Tibial nerve (tissue), 4 donors: ENCODE results near the gene ABCB1. TPM values are rescaled to one million over a fixed set of nuclear protein-coding genes. Genes with fewer than 3 reads are reported as not detected.

ENCODE experiments used
- DNase-seq, 2 donors: peaks; one replicate each; pipeline ENCODE4 v3.0.0-alpha.2; 2019; ENCODE audit warnings: low spot score in 2 of 2
- H3K27ac ChIP-seq, 4 donors: fragments of 200-600 bp; sonication (generic) in 3 of 4; one replicate each; pipeline ENCODE4 v1.5.1; 2017 to 2019; ENCODE audit warnings: mild to moderate bottlenecking in 1 of 4
- H3K27me3 ChIP-seq, 2 donors: fragments of 200-600 bp; sonication (generic) in 1 of 2; one replicate each; pipeline versions ENCODE4 v1.5.1 to v1.6.0; 2017 to 2019
- H3K36me3 ChIP-seq, 3 donors: fragments of 200-600 bp; sonication (generic); one replicate each; pipeline ENCODE4 v1.5.1; 2018 to 2019
- H3K4me1 ChIP-seq, 4 donors: fragments of 200-600 bp; sonication (generic) in 3 of 4; one replicate each; pipeline ENCODE4 v1.5.1; 2017 to 2019
- H3K4me3 ChIP-seq, 4 donors: fragments of 200-600 bp; sonication (generic) in 3 of 4; one replicate each; pipeline ENCODE4 v1.5.1; 2017 to 2019; ENCODE audit warnings: mild to moderate bottlenecking in 1 of 4, moderate library complexity in 1 of 4
- H3K9me3 ChIP-seq, 4 donors: fragments of 200-600 bp; sonication (generic) in 3 of 4; one replicate each; pipeline ENCODE4 v1.5.1; 2017 to 2019
- EP300 ChIP-seq, 2 donors: sonication (generic); formaldehyde crosslinking; IDR thresholded peaks; one replicate each; pipeline ENCODE4 v1.6.1; 2017; ENCODE audit warnings: antibody characterized with exemption in 2 of 2, mild to moderate bottlenecking in 1 of 2
- POLR2A ChIP-seq, 2 donors: fragments of 450-650 bp; IDR thresholded peaks; one replicate each; pipeline ENCODE4 v1.6.1; 2017; ENCODE audit warnings: antibody characterized with exemption in 2 of 2, mild to moderate bottlenecking in 2 of 2, moderate library complexity in 2 of 2
- WGBS, 2 donors: methylation state at CpG; one replicate each; pipeline ENCODE4 v1.1.5; 2018; 5-methylcytosine and 5-hydroxymethylcytosine counted together
- total RNA-seq, 4 donors: library from RNA; depleted of rRNA; stranded (reverse); fragments of >200 nt; gene quantifications; one replicate each; pipeline ENCODE4 v1.1.0, GENCODE V29; 2016
- TF ChIP-seq, protein P1 (sequence below), 5 experiments: fragments of 200-600 bp in 3 of 5; fragments of 450-650 bp in 2 of 5; sonication (generic) in 3 of 5; IDR thresholded peaks; one replicate each; pipeline ENCODE4 v1.5.1; 2016 to 2019; ENCODE audit warnings: antibody characterized with exemption in 5 of 5, mild to moderate bottlenecking in 3 of 5, moderate library complexity in 2 of 5

Gene ABCB1
- total RNA-seq, 4 donors from 2014 or later, result 12.8 to 36.0 (median 22.2) TPM

DNA sequence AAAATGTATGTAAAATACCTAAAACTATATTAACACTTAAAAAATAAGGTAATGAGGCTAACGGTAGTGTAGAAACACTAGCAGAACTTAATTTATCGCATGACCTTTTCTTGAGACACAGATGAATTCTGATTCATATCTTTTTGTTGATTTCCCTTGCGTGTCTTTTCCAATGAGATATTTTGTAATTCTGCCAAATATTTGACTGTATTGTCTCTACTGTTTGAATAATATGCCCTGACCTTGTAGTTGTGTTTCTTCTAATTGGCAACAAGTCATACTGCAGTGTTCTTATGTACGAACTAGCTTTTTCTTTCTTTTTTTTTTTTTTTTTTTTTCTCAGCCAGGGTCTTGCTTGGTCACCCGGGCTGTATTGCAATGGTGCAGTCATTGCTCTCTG lies 9.2 kb upstream of the ABCB1 start:
- no peak for DNase-seq
- H3K4me3 ChIP-seq, result no peak overlapping the region
- WGBS, 2 donors, result 53 to 57% methylated on average over 5 of the region's 5 CpGs
- H3K4me1 ChIP-seq, result no peaks in the 10 kb centered on the region
- H3K9me3 ChIP-seq, result no peaks in the 10 kb centered on the region
- no peaks in the 10 kb centered on the region for H3K27me3 ChIP-seq
- no peaks in the 10 kb centered on the region for H3K36me3 ChIP-seq
- H3K27ac ChIP-seq, result no peak overlapping the region
- TF ChIP-seq POLR2A (IDR thresholded peaks at IDR 0.05) (no peak), EP300 (IDR thresholded peaks at IDR 0.05) (no peak)
- TF ChIP-seq, protein P1, sequence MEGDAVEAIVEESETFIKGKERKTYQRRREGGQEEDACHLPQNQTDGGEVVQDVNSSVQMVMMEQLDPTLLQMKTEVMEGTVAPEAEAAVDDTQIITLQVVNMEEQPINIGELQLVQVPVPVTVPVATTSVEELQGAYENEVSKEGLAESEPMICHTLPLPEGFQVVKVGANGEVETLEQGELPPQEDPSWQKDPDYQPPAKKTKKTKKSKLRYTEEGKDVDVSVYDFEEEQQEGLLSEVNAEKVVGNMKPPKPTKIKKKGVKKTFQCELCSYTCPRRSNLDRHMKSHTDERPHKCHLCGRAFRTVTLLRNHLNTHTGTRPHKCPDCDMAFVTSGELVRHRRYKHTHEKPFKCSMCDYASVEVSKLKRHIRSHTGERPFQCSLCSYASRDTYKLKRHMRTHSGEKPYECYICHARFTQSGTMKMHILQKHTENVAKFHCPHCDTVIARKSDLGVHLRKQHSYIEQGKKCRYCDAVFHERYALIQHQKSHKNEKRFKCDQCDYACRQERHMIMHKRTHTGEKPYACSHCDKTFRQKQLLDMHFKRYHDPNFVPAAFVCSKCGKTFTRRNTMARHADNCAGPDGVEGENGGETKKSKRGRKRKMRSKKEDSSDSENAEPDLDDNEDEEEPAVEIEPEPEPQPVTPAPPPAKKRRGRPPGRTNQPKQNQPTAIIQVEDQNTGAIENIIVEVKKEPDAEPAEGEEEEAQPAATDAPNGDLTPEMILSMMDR (IDR thresholded peaks at IDR 0.05), result no peak

DNA sequence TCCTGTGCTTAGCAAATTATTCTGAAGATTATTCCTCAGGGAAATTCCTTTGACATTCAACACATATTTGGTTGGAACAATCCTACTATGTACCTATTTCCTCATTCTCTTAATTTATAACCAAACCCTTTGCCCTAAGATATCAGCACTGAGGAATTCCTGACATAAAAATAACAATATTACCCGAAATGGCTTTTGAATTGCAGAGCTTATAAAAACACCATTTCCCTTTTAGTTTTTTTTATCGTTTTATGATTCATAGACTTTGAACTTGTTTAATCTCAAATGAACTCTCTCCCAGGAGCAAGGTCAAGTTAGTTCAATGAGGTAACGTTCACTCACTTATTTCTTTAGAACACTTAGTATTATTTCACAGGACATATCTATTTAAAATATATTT lies 7.7 kb upstream of the ABCB1 start:
- Histone ChIP-seq H3K27me3 (peaks cover 0 to 7% of the 10 kb centered on the region in 2 donors), H3K4me1 (no peaks in the 10 kb centered on the region), H3K4me3 (no peak overlapping the region), H3K36me3 (no peaks in the 10 kb centered on the region), H3K27ac (no peak overlapping the region), H3K9me3 (no peaks in the 10 kb centered on the region)
- TF ChIP-seq POLR2A (IDR thresholded peaks at IDR 0.05) (no peak), EP300 (IDR thresholded peaks at IDR 0.05) (no peak)
- TF ChIP-seq, protein P1 (IDR thresholded peaks at IDR 0.05), result no peak
- 25 to 31% methylated on average over 3 of the region's 3 CpGs for WGBS, 2 donors
- no peak for DNase-seq

DNA sequence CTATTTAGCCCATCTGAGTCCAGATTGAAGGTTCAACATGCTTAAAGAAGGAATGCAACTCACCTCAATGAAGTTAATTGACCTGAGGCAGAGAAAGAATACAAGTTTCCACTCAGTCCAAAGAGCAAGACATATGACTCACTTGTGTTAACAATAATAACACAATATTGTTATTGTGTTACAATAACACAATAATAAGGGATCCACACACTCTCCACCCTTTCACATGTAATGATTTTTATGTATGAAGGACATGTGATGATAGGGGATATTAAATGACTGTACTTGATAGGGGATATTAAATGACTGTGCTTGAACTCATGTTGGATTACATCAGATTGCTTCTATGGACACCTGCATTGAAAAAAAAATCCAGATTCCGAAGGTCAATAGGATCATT lies 3.6 kb upstream of the ABCB1 start:
- H3K36me3 ChIP-seq, result no peaks in the 10 kb centered on the region
- TF ChIP-seq EP300 (IDR thresholded peaks at IDR 0.05), result no peak
- peaks cover 0 to 17% (median 0%) of the 10 kb centered on the region in 4 donors for H3K4me1 ChIP-seq
- H3K4me3 ChIP-seq, result no peak overlapping the region
- 92 to 95% methylated on average over 1 of the region's 1 CpG for WGBS, 2 donors
- H3K9me3 ChIP-seq, result no peaks in the 10 kb centered on the region
- H3K27me3 ChIP-seq, result peaks cover 0 to 11% of the 10 kb centered on the region in 2 donors
- no peak for DNase-seq
- H3K27ac ChIP-seq, result no peak overlapping the region

DNA sequence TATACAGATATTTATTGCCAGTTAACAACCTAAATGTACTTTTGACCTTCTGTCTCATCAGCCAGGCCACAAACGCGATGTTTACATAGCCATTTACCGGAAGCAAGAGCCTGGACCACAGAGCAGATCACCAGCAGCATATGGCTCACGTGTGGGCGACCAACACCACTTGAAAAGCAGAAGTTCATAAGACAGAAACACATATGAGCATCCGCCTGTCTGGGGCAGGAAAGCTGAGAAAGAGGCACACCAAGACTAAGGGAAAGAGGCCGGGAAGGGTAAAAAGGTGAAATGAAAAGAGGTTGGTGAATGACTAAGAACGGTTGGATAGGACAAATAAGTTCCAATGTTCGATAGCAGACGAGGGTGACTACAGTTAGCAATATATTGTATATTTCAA lies 1.3 kb downstream of the ABCB1 start:
- H3K36me3 ChIP-seq, result no peaks in the 10 kb centered on the region
- peaks cover 0 to 11% of the 10 kb centered on the region in 2 donors for H3K27me3 ChIP-seq
- TF ChIP-seq POLR2A (IDR thresholded peaks at IDR 0.05), result no peak
- TF ChIP-seq EP300 (IDR thresholded peaks at IDR 0.05), result no peak
- TF ChIP-seq, protein P1 (IDR thresholded peaks at IDR 0.05), result no peak
- peak overlapping the region in 2 of 4 donors; percentile 46 to 52 for H3K4me3 ChIP-seq
- H3K9me3 ChIP-seq, result no peaks in the 10 kb centered on the region
- no peak for DNase-seq
- 60 to 64% methylated on average over 10 of the region's 10 CpGs for WGBS, 2 donors
- H3K4me1 ChIP-seq, result peaks cover 0 to 17% (median 0%) of the 10 kb centered on the region in 4 donors
- no peak overlapping the region for H3K27ac ChIP-seq

DNA sequence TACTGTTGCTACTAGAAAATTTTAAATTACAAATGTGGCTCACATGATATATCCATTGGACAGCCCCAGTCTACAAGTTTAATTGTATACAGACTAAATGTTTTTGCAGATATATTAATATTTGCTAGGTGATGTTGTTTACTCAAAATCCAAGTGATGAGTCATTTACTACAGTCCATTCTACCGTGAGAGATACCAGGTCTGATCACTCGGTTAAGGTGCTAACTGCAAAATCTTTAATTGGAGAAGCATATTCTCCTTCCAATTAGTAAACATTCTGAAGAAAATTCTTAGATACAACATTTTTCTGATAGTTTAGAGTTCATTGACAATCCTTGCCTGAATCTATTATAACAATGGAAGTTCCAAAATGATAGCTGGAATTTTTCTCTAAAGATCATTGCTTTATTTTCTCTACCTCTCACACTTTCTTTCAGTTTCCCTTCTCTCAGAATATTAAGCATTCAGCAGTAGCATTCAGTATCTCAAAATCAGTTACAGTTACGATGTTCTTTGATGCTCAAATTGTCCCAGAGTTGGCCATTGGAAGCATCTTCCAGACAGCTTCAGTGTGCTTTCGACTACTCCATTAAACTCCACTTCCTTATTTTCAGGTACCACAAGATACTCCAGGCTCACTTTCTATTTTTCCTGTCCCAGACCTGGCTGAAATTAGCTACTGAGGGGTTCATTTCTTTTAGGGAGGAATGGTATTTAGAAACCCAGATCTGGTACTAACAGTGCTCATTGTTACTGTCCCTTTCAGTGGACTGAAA lies 2.3 kb downstream of the ABCB1 start:
- Histone ChIP-seq H3K36me3 (no peaks in the 10 kb centered on the region), H3K27me3 (peaks cover 0 to 4% of the 10 kb centered on the region in 2 donors), H3K9me3 (no peaks in the 10 kb centered on the region), H3K4me3 (peak overlapping the region in 1 of 4 donors; percentile 4), H3K27ac (no peak overlapping the region), H3K4me1 (peaks cover 0 to 17% (median 0%) of the 10 kb centered on the region in 4 donors)
- WGBS, 2 donors, result 77 to 79% methylated on average over 4 of the region's 4 CpGs
- no peak for DNase-seq
- TF ChIP-seq EP300 (IDR thresholded peaks at IDR 0.05), result no peak
- TF ChIP-seq POLR2A (IDR thresholded peaks at IDR 0.05), result no peak
- TF ChIP-seq, protein P1 (IDR thresholded peaks at IDR 0.05), result no peak
